Measurements from ENCODE around the gene PDK4. TPM values are rescaled to one million over a fixed set of nuclear protein-coding genes. Genes with fewer than 3 reads are reported as not detected.

The PDK4 gene
- total and polyA plus RNA-seq, 9 of the 15 experiments (the other 6 are each of a cell fraction or from before 2014, with no cell fraction given) = 0.03 to 0.24 (median 0.08) TPM; not detected in 2

- TF ChIP-seq ZNF408 (CRISPR knock-in tag; IDR thresholded peaks at IDR 0.05; ENCODE audit: low read depth) (no peak), RBM39 (optimal IDR thresholded peaks at IDR 0.05; ENCODE audit: low read depth, low read length) (no peak), U2AF1 (optimal IDR thresholded peaks at IDR 0.05; ENCODE audit: low read depth, low read length) (no peak), LEF1 (IDR thresholded peaks at IDR 0.05) (no peak), TRIM24 (IDR thresholded peaks at IDR 0.05) (no peak), ZFX (CRISPR knock-in tag; IDR thresholded peaks at IDR 0.05) (no peak)
Measured at GRCh38 chr7:95619921-95620320, 23.6 kb upstream of the PDK4 start (continued).

- DNase-seq (ENCODE audit: extremely low read depth in 1 of 4, low spot score in 3 of 4) (no peak), FAIRE-seq (no peak), ATAC-seq (no peak)
- Histone ChIP-seq H3K36me3 (ENCODE audit: control insufficient read depth, insufficient read depth, low read length) (no peaks in the 10 kb centered on the region), H3K9ac (ENCODE audit: insufficient read depth in 1 of 2, low read depth in 2 of 2, low read length in 2 of 2) (no peak overlapping the region), H4K20me1 (replicated peaks; ENCODE audit: control insufficient read depth, insufficient read depth, low read length) (no peaks in the 10 kb centered on the region), H3K27ac (ENCODE audit: extremely low read depth, low read depth, low read length) (no peak overlapping the region), H3K4me1 (replicated peaks in 1 of 2; ENCODE audit: control insufficient read depth in 2 of 2, insufficient read depth in 2 of 2, low read length in 2 of 2) (no peaks in the 10 kb centered on the region), H3K27me3 (ENCODE audit: control insufficient read depth in 2 of 2, insufficient read depth in 2 of 2, low read length in 2 of 2) (no peaks in the 10 kb centered on the region), H2AFZ (ENCODE audit: low read depth, low read length) (no peak overlapping the region), H3K9me3 (replicated peaks; ENCODE audit: control insufficient read depth, insufficient read depth, low read depth, low read length) (no peaks in the 10 kb centered on the region; the same call in 1 of the 2 replicates), H3K9me1 (ENCODE audit: control insufficient read depth, insufficient read depth, low read length) (no peaks in the 10 kb centered on the region), H3K4me2 (ENCODE audit: insufficient read depth, low read length) (no peak overlapping the region), H3K4me3 (no peak overlapping the region), H3K79me2 (ENCODE audit: control insufficient read depth, insufficient read depth, low read length) (no peaks in the 10 kb centered on the region)
- POLR2A ChIA-PET = no interaction called here
- intact Hi-C loops (cut with micrococcal nuclease) (no loop called here), in situ Hi-C loops (cut with MboI) (no loop called here)
- BruUV-seq (replicated peaks) = no TSS peak
- CTCF ChIA-PET (ENCODE audit: low intra/inter-chr PET ratio) = interaction anchor here (0.6 kb wide), 1 partner anchor 16 kb away, joined by 3 read pairs; no protein-coding TSS in a partner anchor
- 0% methylated on average over 2 of the region's 2 CpGs for WGBS (ENCODE audit: insufficient coverage, low coverage, missing lambda C conversion rate)
- TF ChIP-seq HOXB6 (CRISPR knock-in tag; IDR thresholded peaks at IDR 0.05; ENCODE audit: borderline replicate concordance) (no peak), ZNF785 (CRISPR knock-in tag; IDR thresholded peaks at IDR 0.05) (no peak), ZNF232 (CRISPR knock-in tag; IDR thresholded peaks at IDR 0.05) (no peak), ZNF408 (CRISPR knock-in tag; IDR thresholded peaks at IDR 0.05; ENCODE audit: low read depth) (no peak), ZBTB40 (IDR thresholded peaks at IDR 0.05) (no peak), ZBTB40 (CRISPR knock-in tag; IDR thresholded peaks at IDR 0.05) (no peak), TARDBP (IDR thresholded peaks at IDR 0.05) (no peak), CREBBP (IDR thresholded peaks at IDR 0.05; ENCODE audit: low read depth, low read length) (no peak)
Measured at GRCh38 chr7:95619517-95619916, 23.2 kb upstream of the PDK4 start.

Data from K562 (cell line).